GM13976 (cell line): ENCODE results near the gene ZNF684.
"Not testable (repeated sequence)": the region's sequence is repeated elsewhere in the genome, so short reads cannot be mapped to it uniquely, and the experiment has no call there.

Source experiments
- DNase-seq: peaks from one replicate; pipeline ENCODE4 v3.0.0; 2012; ENCODE audit warnings: low spot score
- in situ Hi-C: fragments of 300-500 bp; cut with MboI; formaldehyde crosslinking; loops from one replicate; pipeline ENCODE4 v1.12.0; 2022; ENCODE audit warnings: low sequenced_read_pairs, mixed read lengths, inconsistent platforms; ENCODE audit not compliant: unreplicated experiment
- TF ChIP-seq, protein P1 (sequence below): IDR thresholded peaks from 2 replicates; pipeline ENCODE4 v1.5.1; 2012; ENCODE audit warnings: borderline replicate concordance, mild to moderate bottlenecking; ENCODE audit not compliant: insufficient read depth; ENCODE audit errors: extremely low read depth, missing control alignments, control extremely low read depth

ZNF684 gene

DNA sequence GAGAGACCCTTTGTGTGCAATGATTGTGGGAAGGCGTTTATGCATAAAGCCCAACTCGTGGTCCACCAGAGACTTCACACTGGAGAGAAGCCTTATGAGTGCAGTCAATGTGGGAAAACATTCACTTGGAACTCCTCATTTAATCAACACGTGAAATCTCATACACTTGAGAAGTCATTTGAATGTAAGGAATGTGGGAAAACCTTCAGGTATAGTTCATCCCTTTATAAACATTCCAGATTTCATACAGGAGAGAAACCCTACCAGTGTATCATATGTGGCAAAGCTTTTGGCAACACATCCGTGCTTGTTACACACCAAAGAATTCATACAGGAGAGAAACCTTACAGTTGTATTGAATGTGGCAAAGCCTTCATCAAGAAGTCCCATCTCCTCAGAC, 15.5 kb downstream of the ZNF684 start:
- TF ChIP-seq, protein P1, sequence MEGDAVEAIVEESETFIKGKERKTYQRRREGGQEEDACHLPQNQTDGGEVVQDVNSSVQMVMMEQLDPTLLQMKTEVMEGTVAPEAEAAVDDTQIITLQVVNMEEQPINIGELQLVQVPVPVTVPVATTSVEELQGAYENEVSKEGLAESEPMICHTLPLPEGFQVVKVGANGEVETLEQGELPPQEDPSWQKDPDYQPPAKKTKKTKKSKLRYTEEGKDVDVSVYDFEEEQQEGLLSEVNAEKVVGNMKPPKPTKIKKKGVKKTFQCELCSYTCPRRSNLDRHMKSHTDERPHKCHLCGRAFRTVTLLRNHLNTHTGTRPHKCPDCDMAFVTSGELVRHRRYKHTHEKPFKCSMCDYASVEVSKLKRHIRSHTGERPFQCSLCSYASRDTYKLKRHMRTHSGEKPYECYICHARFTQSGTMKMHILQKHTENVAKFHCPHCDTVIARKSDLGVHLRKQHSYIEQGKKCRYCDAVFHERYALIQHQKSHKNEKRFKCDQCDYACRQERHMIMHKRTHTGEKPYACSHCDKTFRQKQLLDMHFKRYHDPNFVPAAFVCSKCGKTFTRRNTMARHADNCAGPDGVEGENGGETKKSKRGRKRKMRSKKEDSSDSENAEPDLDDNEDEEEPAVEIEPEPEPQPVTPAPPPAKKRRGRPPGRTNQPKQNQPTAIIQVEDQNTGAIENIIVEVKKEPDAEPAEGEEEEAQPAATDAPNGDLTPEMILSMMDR: no peak
- DNase-seq: no peak
- in situ Hi-C loops: no loop called here

DNA sequence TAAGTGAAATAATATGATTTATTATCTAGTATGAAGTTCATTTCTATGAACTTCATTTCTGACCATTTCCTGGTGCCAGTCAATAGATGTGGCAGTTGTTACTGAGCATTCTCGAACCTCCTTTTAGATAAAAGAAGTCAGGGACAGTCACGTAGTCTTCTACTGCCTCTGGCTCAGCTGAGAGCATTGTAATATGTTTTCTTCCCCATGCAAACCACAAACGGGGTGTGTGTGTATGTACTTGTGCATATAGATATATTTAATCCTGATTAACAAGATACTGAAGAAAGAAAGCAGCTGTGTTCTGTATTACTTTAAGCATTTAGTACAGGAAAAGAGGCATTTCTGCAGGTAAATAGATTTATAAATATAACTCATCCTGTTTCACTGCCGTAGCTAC, 21.6 kb downstream of the ZNF684 start:
- TF ChIP-seq, protein P1: no peak
- in situ Hi-C loops: no loop called here
- DNase-seq: no peak

DNA sequence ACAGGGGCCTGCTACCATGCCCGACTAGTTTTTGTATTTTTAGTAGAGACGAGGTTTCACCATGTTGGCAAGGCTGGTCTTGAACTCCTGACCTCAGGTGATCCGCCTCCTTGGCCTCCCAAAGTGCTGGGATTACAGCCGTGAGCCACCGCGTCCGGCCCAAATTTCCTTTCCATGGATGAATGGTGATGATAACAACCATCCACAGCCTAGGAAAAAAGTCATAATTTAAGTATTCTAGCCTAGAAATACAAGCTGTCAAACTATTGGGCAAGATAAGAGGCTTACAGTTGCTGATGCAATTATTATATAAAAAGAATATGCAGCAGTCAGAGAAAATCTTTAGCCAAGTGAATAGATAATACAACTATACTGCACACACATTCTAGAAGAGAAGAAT, 23.4 kb downstream of the ZNF684 start:
- DNase-seq, in situ Hi-C loops: not testable (repeated sequence)

- TF ChIP-seq, protein P1: no peak
- in situ Hi-C loops: no loop called here
- no peak for DNase-seq
These were observed 24.7 kb downstream of the ZNF684 start for GRCh38 chr1:40556121-40556520.

- DNase-seq, in situ Hi-C loops: not testable (repeated sequence)
These were observed 26.8 kb downstream of the ZNF684 start for GRCh38 chr1:40558241-40558640.

DNA sequence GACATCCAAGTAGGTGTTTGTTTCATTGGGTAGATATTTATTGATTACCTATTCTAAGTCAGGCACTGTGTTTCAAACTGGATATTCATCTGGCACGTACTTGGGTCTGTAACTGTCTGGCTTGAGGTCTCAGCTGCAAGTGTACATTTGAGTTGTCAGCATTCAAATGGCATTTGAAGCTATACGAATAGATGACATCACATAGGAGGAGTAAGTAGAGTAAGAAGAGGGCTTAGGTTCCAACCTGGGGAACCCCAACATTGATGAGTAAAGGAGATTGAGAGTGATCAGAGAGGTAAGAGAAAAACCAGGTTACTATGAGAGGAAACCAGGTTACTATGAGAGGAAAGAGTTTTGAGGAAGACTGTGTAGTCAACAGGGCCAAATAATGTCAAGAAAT, 30.7 kb downstream of the ZNF684 start:
- DNase-seq: no peak
- TF ChIP-seq, protein P1: no peak
- in situ Hi-C loops: no loop called here

- DNase-seq: no peak
- TF ChIP-seq, protein P1: no peak
- in situ Hi-C loops: no loop called here
These were observed 31.8 kb downstream of the ZNF684 start for GRCh38 chr1:40563266-40563665.

- TF ChIP-seq, protein P1: no peak
- in situ Hi-C loops: no loop called here
- DNase-seq: no peak
These were observed 33.1 kb downstream of the ZNF684 start for GRCh38 chr1:40564506-40564905.
